Measurements from ENCODE around the gene AGO1. TPM values are rescaled to one million over a fixed set of nuclear protein-coding genes. Genes with fewer than 3 reads are reported as not detected.

Gene AGO1
- total RNA-seq, 1 experiment from 2014 or later: 36.2 TPM

DNA sequence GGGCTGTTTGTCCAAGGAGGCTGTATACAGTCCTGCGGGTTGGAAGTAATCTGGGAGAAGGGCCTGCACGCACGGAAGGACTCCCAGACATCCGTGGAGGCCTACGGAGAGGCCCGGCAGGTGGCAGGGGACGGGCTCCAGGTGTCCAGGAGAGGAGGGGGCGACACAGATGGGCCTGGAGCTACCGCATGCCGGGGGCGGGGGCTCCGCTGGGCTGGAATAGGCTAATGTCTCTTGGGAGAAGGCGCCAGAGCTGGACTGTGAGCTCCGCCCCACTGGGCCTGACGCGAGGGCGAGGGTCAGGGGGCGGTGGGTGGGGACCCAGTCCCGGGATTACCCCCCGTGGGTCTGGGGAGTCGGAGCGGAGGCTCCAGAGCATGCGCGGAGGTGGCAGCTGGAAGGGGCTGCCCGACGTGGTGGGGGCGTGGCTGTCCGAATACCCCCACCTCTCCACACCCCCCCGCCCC, 659 bp downstream of the AGO1 start:
- H3K27me3 ChIP-seq (ENCODE audit: insufficient read depth, low read length): no peaks in the 10 kb centered on the region
- TF ChIP-seq SIN3A (IDR thresholded peaks at IDR 0.05; ENCODE audit: low read depth): no peak
- TF ChIP-seq POLR2AphosphoS5 (IDR thresholded peaks at IDR 0.05; ENCODE audit: low read depth, low read length): peak; percentile 40; the same call in 1 of the 2 replicates
- no peak for TF ChIP-seq SRF (IDR thresholded peaks at IDR 0.05; ENCODE audit: low read depth)
- no peak for TF ChIP-seq ELF1 (IDR thresholded peaks at IDR 0.05; ENCODE audit: borderline replicate concordance, low read depth)
- TF ChIP-seq FOSL1 (IDR thresholded peaks at IDR 0.05; ENCODE audit: low read depth): no peak
- no peak for TF ChIP-seq POLR2A (IDR thresholded peaks at IDR 0.05; ENCODE audit: borderline replicate concordance, extremely low read depth, insufficient read depth, insufficient read length)
- TF ChIP-seq EZH2phosphoT487 (IDR thresholded peaks at IDR 0.05; ENCODE audit: borderline replicate concordance): no peak
- RAD21 ChIA-PET (ENCODE audit: low non-redundant PET in 1 of 2, low total read pairs in 2 of 2, uncharacterized antibody in 2 of 2, unreplicated experiment in 2 of 2): interaction anchor here (0.6 kb wide), 3 partner anchors 39 to 321 kb away, joined by 3 to 5 read pairs (median 3); no protein-coding TSS in a partner anchor
- peak overlapping the region; percentile 94 to 100 for H3K4me3 ChIP-seq (replicated peaks in 1 of 2; ENCODE audit: low read depth in 1 of 2, low read length in 2 of 2)
- H3K9ac ChIP-seq (ENCODE audit: low read length): peak overlapping the region; percentile 95
- no peak for DNase-seq (ENCODE audit: low read depth, low spot score)
- H4K20me1 ChIP-seq (ENCODE audit: insufficient read depth): no peaks in the 10 kb centered on the region
- peaks cover 0 to 3% of the 10 kb centered on the region in 2 experiments; a peak in 1 of 4 replicates for H3K36me3 ChIP-seq (ENCODE audit: control insufficient read depth in 1 of 2, insufficient read depth in 2 of 2, low read length in 2 of 2)
- POLR2A ChIA-PET: no interaction called here
- H3K27ac ChIP-seq (ENCODE audit: low read depth, low read length): peak overlapping the region; percentile 80; the same call in 1 of the 2 replicates
- peaks cover 35% of the 10 kb centered on the region for H3K79me2 ChIP-seq (ENCODE audit: insufficient read depth, low read length)
- H3K9me2 ChIP-seq (ENCODE audit: insufficient read depth): no peaks in the 10 kb centered on the region
- CTCF ChIA-PET: interaction anchor here (0.6 to 1.2 kb wide), 14 partner anchors 8 to 899 kb away, joined by 3 to 12 read pairs (median 3); partner anchors contain the start of gene AGO3
- peaks cover 0 to 31% of the 10 kb centered on the region in 2 experiments; a peak in 3 of 4 replicates for H3K4me1 ChIP-seq (ENCODE audit: control insufficient read depth in 1 of 2, insufficient read depth in 2 of 2, low read length in 2 of 2)
- BruUV-seq (replicated peaks): no TSS peak
- ATAC-seq: peak; percentile 44
- intact Hi-C loops (cut with micrococcal nuclease): no loop called here
- H3K4me2 ChIP-seq (ENCODE audit: low read length): peak overlapping the region; percentile 98
- H2AFZ ChIP-seq (ENCODE audit: low read depth, low read length, poor library complexity, severe bottlenecking): peak overlapping the region; percentile 45
- H3K9me3 ChIP-seq (ENCODE audit: control insufficient read depth in 1 of 2, insufficient read depth in 1 of 2, low read depth in 1 of 2, low read length in 2 of 2): no peaks in the 10 kb centered on the region

- Histone ChIP-seq H3K9me2 (ENCODE audit: insufficient read depth) (no peaks in the 10 kb centered on the region), H3K79me2 (ENCODE audit: insufficient read depth, low read length) (peaks cover 35% of the 10 kb centered on the region), H3K4me2 (ENCODE audit: low read length) (no peak overlapping the region), H3K27me3 (ENCODE audit: insufficient read depth, low read length) (no peaks in the 10 kb centered on the region), H3K9ac (ENCODE audit: low read length) (no peak overlapping the region), H3K4me3 (replicated peaks in 1 of 2; ENCODE audit: low read depth in 1 of 2, low read length in 2 of 2) (no peak overlapping the region), H3K4me1 (ENCODE audit: control insufficient read depth in 1 of 2, insufficient read depth in 2 of 2, low read length in 2 of 2) (peaks cover 0 to 31% of the 10 kb centered on the region in 2 experiments; a peak in 3 of 4 replicates), H3K27ac (ENCODE audit: low read depth, low read length) (no peak overlapping the region), H3K9me3 (ENCODE audit: control insufficient read depth in 1 of 2, insufficient read depth in 1 of 2, low read depth in 1 of 2, low read length in 2 of 2) (no peaks in the 10 kb centered on the region), H2AFZ (ENCODE audit: low read depth, low read length, poor library complexity, severe bottlenecking) (no peak overlapping the region), H4K20me1 (ENCODE audit: insufficient read depth) (no peaks in the 10 kb centered on the region), H3K36me3 (ENCODE audit: control insufficient read depth in 1 of 2, insufficient read depth in 2 of 2, low read length in 2 of 2) (peaks cover 0 to 4% of the 10 kb centered on the region in 2 experiments; a peak in 1 of 4 replicates)
- ATAC-seq (no peak), DNase-seq (ENCODE audit: low read depth, low spot score) (no peak)
- no TSS peak for BruUV-seq (replicated peaks)
- ChIA-PET CTCF (no interaction called here), POLR2A (no interaction called here), RAD21 (ENCODE audit: low non-redundant PET in 1 of 2, low total read pairs in 2 of 2, uncharacterized antibody in 2 of 2, unreplicated experiment in 2 of 2) (no interaction called here)
- intact Hi-C loops (cut with micrococcal nuclease): no loop called here
- TF ChIP-seq EZH2phosphoT487 (IDR thresholded peaks at IDR 0.05; ENCODE audit: borderline replicate concordance): no peak
- no peak for TF ChIP-seq ELF1 (IDR thresholded peaks at IDR 0.05; ENCODE audit: borderline replicate concordance, low read depth)
- TF ChIP-seq YY1 (IDR thresholded peaks at IDR 0.05; ENCODE audit: extremely low read depth, insufficient replicate concordance, low read depth, low read length): no peak
- TF ChIP-seq, protein P1, sequence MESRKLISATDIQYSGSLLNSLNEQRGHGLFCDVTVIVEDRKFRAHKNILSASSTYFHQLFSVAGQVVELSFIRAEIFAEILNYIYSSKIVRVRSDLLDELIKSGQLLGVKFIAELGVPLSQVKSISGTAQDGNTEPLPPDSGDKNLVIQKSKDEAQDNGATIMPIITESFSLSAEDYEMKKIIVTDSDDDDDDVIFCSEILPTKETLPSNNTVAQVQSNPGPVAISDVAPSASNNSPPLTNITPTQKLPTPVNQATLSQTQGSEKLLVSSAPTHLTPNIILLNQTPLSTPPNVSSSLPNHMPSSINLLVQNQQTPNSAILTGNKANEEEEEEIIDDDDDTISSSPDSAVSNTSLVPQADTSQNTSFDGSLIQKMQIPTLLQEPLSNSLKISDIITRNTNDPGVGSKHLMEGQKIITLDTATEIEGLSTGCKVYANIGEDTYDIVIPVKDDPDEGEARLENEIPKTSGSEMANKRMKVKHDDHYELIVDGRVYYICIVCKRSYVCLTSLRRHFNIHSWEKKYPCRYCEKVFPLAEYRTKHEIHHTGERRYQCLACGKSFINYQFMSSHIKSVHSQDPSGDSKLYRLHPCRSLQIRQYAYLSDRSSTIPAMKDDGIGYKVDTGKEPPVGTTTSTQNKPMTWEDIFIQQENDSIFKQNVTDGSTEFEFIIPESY (IDR thresholded peaks at IDR 0.05; ENCODE audit: extremely low read depth, insufficient replicate concordance, low read length): no peak
- no peak for TF ChIP-seq SIN3A (IDR thresholded peaks at IDR 0.05; ENCODE audit: low read depth)
- TF ChIP-seq MAX (IDR thresholded peaks at IDR 0.05): no peak
- TF ChIP-seq, protein P2, sequence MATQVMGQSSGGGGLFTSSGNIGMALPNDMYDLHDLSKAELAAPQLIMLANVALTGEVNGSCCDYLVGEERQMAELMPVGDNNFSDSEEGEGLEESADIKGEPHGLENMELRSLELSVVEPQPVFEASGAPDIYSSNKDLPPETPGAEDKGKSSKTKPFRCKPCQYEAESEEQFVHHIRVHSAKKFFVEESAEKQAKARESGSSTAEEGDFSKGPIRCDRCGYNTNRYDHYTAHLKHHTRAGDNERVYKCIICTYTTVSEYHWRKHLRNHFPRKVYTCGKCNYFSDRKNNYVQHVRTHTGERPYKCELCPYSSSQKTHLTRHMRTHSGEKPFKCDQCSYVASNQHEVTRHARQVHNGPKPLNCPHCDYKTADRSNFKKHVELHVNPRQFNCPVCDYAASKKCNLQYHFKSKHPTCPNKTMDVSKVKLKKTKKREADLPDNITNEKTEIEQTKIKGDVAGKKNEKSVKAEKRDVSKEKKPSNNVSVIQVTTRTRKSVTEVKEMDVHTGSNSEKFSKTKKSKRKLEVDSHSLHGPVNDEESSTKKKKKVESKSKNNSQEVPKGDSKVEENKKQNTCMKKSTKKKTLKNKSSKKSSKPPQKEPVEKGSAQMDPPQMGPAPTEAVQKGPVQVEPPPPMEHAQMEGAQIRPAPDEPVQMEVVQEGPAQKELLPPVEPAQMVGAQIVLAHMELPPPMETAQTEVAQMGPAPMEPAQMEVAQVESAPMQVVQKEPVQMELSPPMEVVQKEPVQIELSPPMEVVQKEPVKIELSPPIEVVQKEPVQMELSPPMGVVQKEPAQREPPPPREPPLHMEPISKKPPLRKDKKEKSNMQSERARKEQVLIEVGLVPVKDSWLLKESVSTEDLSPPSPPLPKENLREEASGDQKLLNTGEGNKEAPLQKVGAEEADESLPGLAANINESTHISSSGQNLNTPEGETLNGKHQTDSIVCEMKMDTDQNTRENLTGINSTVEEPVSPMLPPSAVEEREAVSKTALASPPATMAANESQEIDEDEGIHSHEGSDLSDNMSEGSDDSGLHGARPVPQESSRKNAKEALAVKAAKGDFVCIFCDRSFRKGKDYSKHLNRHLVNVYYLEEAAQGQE (IDR thresholded peaks at IDR 0.05; ENCODE audit: low read depth): no peak
- no peak for TF ChIP-seq CEBPB (IDR thresholded peaks at IDR 0.05; ENCODE audit: low read depth)
- TF ChIP-seq POLR2A (IDR thresholded peaks at IDR 0.05; ENCODE audit: borderline replicate concordance, extremely low read depth, insufficient read depth, insufficient read length): no peak
- no peak for TF ChIP-seq FOSL1 (IDR thresholded peaks at IDR 0.05; ENCODE audit: low read depth)
- no peak for TF ChIP-seq EGR1 (IDR thresholded peaks at IDR 0.05; ENCODE audit: low read depth)
- TF ChIP-seq SP1 (IDR thresholded peaks at IDR 0.05; ENCODE audit: low read depth): no peak
- TF ChIP-seq JUND (IDR thresholded peaks at IDR 0.05): no peak
These were observed 1.9 kb downstream of the AGO1 start for GRCh38 chr1:35884934-35885333.

All from HCT116 (cell line).